A549 (cell line): ENCODE results near the gene PTGER4. TPM values are rescaled to one million over a fixed set of nuclear protein-coding genes. Genes with fewer than 3 reads are reported as not detected.

ENCODE experiments used
- ATAC-seq, 2 experiments: fragments of 200-7000 bp in 1 of 2; fragments of >200 bp in 1 of 2; cut with Nextera tagmentation in 1 of 2; cut with Tn5 transposase in 1 of 2; 3 replicates each; pipeline versions ENCODE4 v1.8.0 to v1.9.1; 2018 to 2020; ENCODE audit warnings: mild to moderate bottlenecking in 1 of 2, moderate library complexity in 1 of 2
- CTCF ChIA-PET: fragments of 300-600 bp; sonication (Branson Sonifier 250); formaldehyde crosslinking; extraction: SDS; loops from one replicate; lab custom pipeline; 2021; ENCODE audit warnings: antibody characterized with exemption, inconsistent platforms; lab: Yijun Ruan, JAX
- POLR2A ChIA-PET: fragments of 350-600 bp; formaldehyde crosslinking; extraction: SDS; loops from one replicate; lab custom pipeline; 2021; ENCODE audit warnings: antibody characterized with exemption, inconsistent platforms; lab: Yijun Ruan, JAX
- DNase-seq, 2 experiments: peaks; one replicate each; pipeline versions ENCODE4 v3.0.0 to v3.0.0-alpha.2; 2011 to 2016; ENCODE audit warnings: low read depth in 1 of 2, low spot score in 1 of 2
- FAIRE-seq: peaks from 2 replicates; lab custom pipeline; 2011; peaks lifted over from hg19 to GRCh38; lab: Jason Lieb, UNC
- H3K27ac ChIP-seq, 2 experiments: fragments of >200 bp; sonication (Bioruptor Twin); formaldehyde crosslinking; 3 replicates each; pipeline ENCODE4 v1.5.1; 2016 to 2017
- H3K4me1 ChIP-seq: fragments of >200 bp; sonication (Bioruptor Twin); formaldehyde crosslinking; 3 replicates; pipeline ENCODE4 v1.6.1; 2016
- H3K4me2 ChIP-seq: fragments of >200 bp; sonication (Bioruptor Twin); formaldehyde crosslinking; 3 replicates; pipeline ENCODE4 v1.6.1; 2016
- H3K4me3 ChIP-seq: fragments of >200 bp; sonication (Bioruptor Twin); formaldehyde crosslinking; 3 replicates; pipeline ENCODE4 v1.5.1; 2016
- H3K9me3 ChIP-seq: fragments of >200 bp; sonication (Bioruptor Twin); formaldehyde crosslinking; 3 replicates; pipeline ENCODE4 v1.6.1; 2016
- ATOH8 ChIP-seq: fragments of 250-450 bp; sonication (Bioruptor Pico); IDR thresholded peaks from 2 replicates; pipeline ENCODE4 v1.5.0; 2020; ENCODE audit warnings: low read depth, mild to moderate bottlenecking, moderate library complexity
- BCL3 ChIP-seq: fragments of >200 bp; sonication (Bioruptor Twin); formaldehyde crosslinking; IDR thresholded peaks from 3 replicates; pipeline ENCODE4 v1.6.1; 2016
- CHD2 ChIP-seq: fragments of 150-350 bp; IDR thresholded peaks from 2 replicates; pipeline ENCODE4 v1.6.1; 2014; ENCODE audit warnings: low read length; ENCODE audit not compliant: partially characterized antibody
- CTCF ChIP-seq: fragments of >200 bp; sonication (Bioruptor Twin); formaldehyde crosslinking; IDR thresholded peaks from 3 replicates; pipeline ENCODE4 v1.5.1; 2016
- EHF ChIP-seq: fragments of 250-450 bp; sonication (Bioruptor Pico); IDR thresholded peaks from 2 replicates; pipeline ENCODE4 v1.5.0; 2020; ENCODE audit warnings: mild to moderate bottlenecking
- ELK1 ChIP-seq: fragments of 150-350 bp; IDR thresholded peaks from 2 replicates; pipeline ENCODE4 v1.6.1; 2014; ENCODE audit warnings: low read depth, mild to moderate bottlenecking, low read length
- HOXA7 ChIP-seq: fragments of 250-450 bp; sonication (Bioruptor Pico); IDR thresholded peaks from 2 replicates; pipeline ENCODE4 v1.5.0; 2020; ENCODE audit warnings: mild to moderate bottlenecking, moderate library complexity
- HOXB5 ChIP-seq: fragments of 250-450 bp; sonication (Bioruptor Pico); IDR thresholded peaks from 2 replicates; pipeline ENCODE4 v1.5.0; 2020; ENCODE audit warnings: mild to moderate bottlenecking, moderate library complexity
- JUN ChIP-seq, 2 experiments: fragments of >200 bp; sonication (Bioruptor Twin); formaldehyde crosslinking; IDR thresholded peaks; 2 replicates in 1 of 2; 3 replicates in 1 of 2; pipeline ENCODE4 v1.6.1; 2016 to 2017
- MAFK ChIP-seq: fragments of 450-650 bp; IDR thresholded peaks from 2 replicates; pipeline ENCODE4 v1.6.1; 2014; ENCODE audit not compliant: partially characterized antibody
- NPAS2 ChIP-seq: fragments of 250-450 bp; sonication (Bioruptor Pico); IDR thresholded peaks from 2 replicates; pipeline ENCODE4 v1.8.0; 2022; ENCODE audit warnings: mild to moderate bottlenecking, moderate library complexity, borderline replicate concordance
- POLR2AphosphoS2 ChIP-seq: conservative IDR thresholded peaks from 2 replicates; pipeline ENCODE4 v1.6.1; 2012; ENCODE audit warnings: low read length, improper control_type of control experiment, inconsistent platforms
- TFCP2L1 ChIP-seq: fragments of 250-450 bp; sonication (Bioruptor Pico); IDR thresholded peaks from 2 replicates; pipeline ENCODE4 v1.5.0; 2021; ENCODE audit warnings: mild to moderate bottlenecking
- TP53 ChIP-seq: fragments of 250-450 bp; sonication (Bioruptor Pico); IDR thresholded peaks from 2 replicates; pipeline ENCODE4 v1.5.0; 2021; ENCODE audit warnings: mild to moderate bottlenecking, moderate library complexity
- ZNF302 ChIP-seq: fragments of 250-450 bp; sonication (Bioruptor Pico); IDR thresholded peaks from 2 replicates; pipeline ENCODE4 v1.9.0; 2021; ENCODE audit warnings: inconsistent platforms, mild to moderate bottlenecking, moderate library complexity
- WGBS: methylation state at CpG from one replicate; pipeline ENCODE4 v1.1.6; 2017; ENCODE audit errors: missing lambda C conversion rate; 5-methylcytosine and 5-hydroxymethylcytosine counted together
- polyA plus RNA-seq, 4 experiments: library from polyadenylated mRNA; depleted of rRNA in 3 of 4; stranded (reverse); fragments of >200 nt; fragmentation: RNase III in 1 of 4; extraction: RNeasy Plus Mini Kit Qiagen cat#74134 plus additional on column Dnase treatment in 1 of 4; gene quantifications; 2 replicates in 3 of 4; 3 replicates in 1 of 4; pipeline ENCODE4 v1.2.3, GENCODE V29; 2011 to 2017

Gene PTGER4
- polyA plus RNA-seq, 2 of the 4 experiments (the other 2 are of a cell fraction): 0.54 to 0.89 TPM

- no peak overlapping the region for H3K27ac ChIP-seq
- no peak for DNase-seq
- no peak overlapping the region for H3K4me3 ChIP-seq
- CTCF ChIA-PET: no interaction called here
- TF ChIP-seq CTCF (no peak), TFCP2L1 (CRISPR knock-in tag) (no peak)
- POLR2A ChIA-PET: no interaction called here
- no peak for ATAC-seq
- WGBS: 29% methylated on average over 3 of the region's 3 CpGs
- no peaks in the 10 kb centered on the region for H3K9me3 ChIP-seq
- peak overlapping the region; percentile 5; the same call in 1 of the 3 replicates for H3K4me2 ChIP-seq
- no peak for FAIRE-seq
- peaks cover 14% of the 10 kb centered on the region for H3K4me1 ChIP-seq
Observed at GRCh38 chr5:40646266-40646665, 33.4 kb upstream of the PTGER4 start.

- DNase-seq: no peak
- Histone ChIP-seq H3K4me2 (no peak overlapping the region), H3K27ac (no peak overlapping the region), H3K4me1 (peaks cover 8% of the 10 kb centered on the region; the same call in 2 of the 3 replicates), H3K4me3 (no peak overlapping the region), H3K9me3 (no peaks in the 10 kb centered on the region)
- TF ChIP-seq BCL3: no peak
- no peak for TF ChIP-seq HOXA7
- TF ChIP-seq HOXB5 (CRISPR knock-in tag): no peak
- TF ChIP-seq CHD2: no peak
- TF ChIP-seq EHF: no peak
- no peak for TF ChIP-seq NPAS2 (CRISPR knock-in tag)
- TF ChIP-seq ATOH8 (CRISPR knock-in tag): no peak
- TF ChIP-seq POLR2AphosphoS2: no peak
- no peak for ATAC-seq
- ChIA-PET POLR2A (no interaction called here), CTCF (interaction anchor here (0.9 kb wide), 1 partner anchor 931 kb away, joined by 3 read pairs; no protein-coding TSS in a partner anchor)
- no peak for FAIRE-seq
- 13% methylated on average over 1 of the region's 1 CpG for WGBS
Observed at GRCh38 chr5:40648150-40648549, 31.6 kb upstream of the PTGER4 start.

- no peaks in the 10 kb centered on the region for H3K9me3 ChIP-seq
- H3K4me1 ChIP-seq: peaks cover 8% of the 10 kb centered on the region; the same call in 2 of the 3 replicates
- H3K4me2 ChIP-seq: no peak overlapping the region
- CTCF ChIA-PET: no interaction called here
- ATAC-seq: no peak
- POLR2A ChIA-PET: no interaction called here
- H3K4me3 ChIP-seq: no peak overlapping the region
- no peak for DNase-seq
- WGBS: 59% methylated on average over 4 of the region's 4 CpGs
- H3K27ac ChIP-seq: no peak overlapping the region
- TF ChIP-seq ZNF302 (CRISPR knock-in tag): no peak
- TF ChIP-seq JUN (IDR thresholded peaks at IDR 0.05): no peak
- TF ChIP-seq ELK1: no peak
- no peak for TF ChIP-seq TP53 (CRISPR knock-in tag)
- peak; percentile 26 for TF ChIP-seq MAFK
- FAIRE-seq: no peak
Observed at GRCh38 chr5:40649463-40650030, 30.2 kb upstream of the PTGER4 start.
